NT2/D1 (cell line): ENCODE measurements around the gene C6orf132.
A peak's percentile ranks its signal among the peaks of the same experiment; 100 is the strongest.

Source experiments
- DNase-seq: peaks from one replicate; pipeline ENCODE4 v3.0.0-alpha.2; 2011; ENCODE audit warnings: low read depth, low spot score
- H3K27me3 ChIP-seq: 2 replicates; pipeline ENCODE4 v1.6.0; 2011; ENCODE audit warnings: mild to moderate bottlenecking; ENCODE audit not compliant: insufficient read length, insufficient read depth
- H3K36me3 ChIP-seq: 2 replicates; pipeline ENCODE4 v1.6.1; 2011; ENCODE audit warnings: mild to moderate bottlenecking, low read length, mixed read lengths; ENCODE audit not compliant: insufficient read depth, insufficient read length
- H3K4me1 ChIP-seq: 2 replicates; pipeline ENCODE4 v1.5.1; 2011; ENCODE audit not compliant: insufficient read depth, insufficient read length
- H3K4me3 ChIP-seq: 2 replicates; pipeline ENCODE4 v1.5.1; 2011; ENCODE audit warnings: low read depth; ENCODE audit not compliant: insufficient read length
- H3K9ac ChIP-seq: 2 replicates; pipeline ENCODE4 v1.6.0; 2011; ENCODE audit warnings: low read depth; ENCODE audit not compliant: insufficient read length
- H3K9me3 ChIP-seq: 2 replicates; pipeline ENCODE4 v1.5.1; 2011; ENCODE audit warnings: mild to moderate bottlenecking, low read length; ENCODE audit not compliant: insufficient read depth
- SUZ12 ChIP-seq: IDR thresholded peaks from 2 replicates; pipeline ENCODE4 v1.6.1; 2011; ENCODE audit not compliant: insufficient read length, insufficient read depth; ENCODE audit errors: extremely low read depth
- YY1 ChIP-seq: IDR thresholded peaks from 2 replicates; pipeline ENCODE4 v1.6.1; 2011; ENCODE audit not compliant: insufficient read length, insufficient read depth
- ZNF274 ChIP-seq: IDR thresholded peaks from 2 replicates; pipeline ENCODE4 v1.6.1; 2011; ENCODE audit warnings: mild to moderate bottlenecking, low read depth, low read length

C6orf132 gene

GRCh38 chr6:42168650-42169049 is 26.2 kb upstream of the C6orf132 start:
- Histone ChIP-seq H3K4me1 (peaks cover 7% of the 10 kb centered on the region), H3K9ac (no peak overlapping the region), H3K27me3 (no peaks in the 10 kb centered on the region), H3K36me3 (no peaks in the 10 kb centered on the region), H3K9me3 (no peaks in the 10 kb centered on the region), H3K4me3 (no peak overlapping the region)
- DNase-seq: no peak
- TF ChIP-seq ZNF274: no peak
- TF ChIP-seq SUZ12: no peak
- no peak for TF ChIP-seq YY1

GRCh38 chr6:42166444-42167141 is 24.2 kb upstream of the C6orf132 start:
- Histone ChIP-seq H3K27me3 (no peaks in the 10 kb centered on the region), H3K4me1 (peaks cover 15% of the 10 kb centered on the region), H3K36me3 (no peaks in the 10 kb centered on the region), H3K4me3 (no peak overlapping the region), H3K9ac (no peak overlapping the region), H3K9me3 (no peaks in the 10 kb centered on the region)
- peak; percentile 68 for DNase-seq
- no peak for TF ChIP-seq SUZ12

- H3K4me1 ChIP-seq: peaks cover 15% of the 10 kb centered on the region
- no peak for DNase-seq
- no peak for TF ChIP-seq SUZ12
- TF ChIP-seq ZNF274: no peak
- TF ChIP-seq YY1: no peak
Measured at GRCh38 chr6:42165016-42165415, 22.6 kb upstream of the C6orf132 start.

GRCh38 chr6:42163981-42164380 is 21.6 kb upstream of the C6orf132 start:
- H3K9me3 ChIP-seq: no peaks in the 10 kb centered on the region
- TF ChIP-seq ZNF274 (no peak), SUZ12 (no peak), YY1 (no peak)
- no peak overlapping the region for H3K4me3 ChIP-seq
- H3K9ac ChIP-seq: no peak overlapping the region
- DNase-seq: no peak
- no peaks in the 10 kb centered on the region for H3K36me3 ChIP-seq
- H3K27me3 ChIP-seq: no peaks in the 10 kb centered on the region
- peaks cover 15% of the 10 kb centered on the region for H3K4me1 ChIP-seq

More at GRCh38 chr6:42165016-42165415, 22.6 kb upstream of the C6orf132 start:
- Histone ChIP-seq H3K36me3 (no peaks in the 10 kb centered on the region), H3K4me3 (no peak overlapping the region), H3K27me3 (no peaks in the 10 kb centered on the region), H3K9me3 (no peaks in the 10 kb centered on the region), H3K9ac (peak overlapping the region; percentile 28)

- TF ChIP-seq ZNF274 (no peak), SUZ12 (no peak)
- Histone ChIP-seq H3K9ac (no peak overlapping the region), H3K9me3 (no peaks in the 10 kb centered on the region), H3K36me3 (no peaks in the 10 kb centered on the region), H3K4me3 (no peak overlapping the region), H3K27me3 (no peaks in the 10 kb centered on the region), H3K4me1 (peaks cover 17% of the 10 kb centered on the region)
- DNase-seq: no peak
Measured at GRCh38 chr6:42162812-42163211, 20.4 kb upstream of the C6orf132 start.

GRCh38 chr6:42162384-42162783 is 20.0 kb upstream of the C6orf132 start:
- H3K9me3 ChIP-seq: no peaks in the 10 kb centered on the region
- H3K27me3 ChIP-seq: no peaks in the 10 kb centered on the region
- TF ChIP-seq ZNF274: no peak
- TF ChIP-seq YY1: no peak
- no peak for TF ChIP-seq SUZ12
- H3K36me3 ChIP-seq: no peaks in the 10 kb centered on the region
- no peak for DNase-seq
- no peak overlapping the region for H3K9ac ChIP-seq
- no peak overlapping the region for H3K4me3 ChIP-seq
- H3K4me1 ChIP-seq: peaks cover 17% of the 10 kb centered on the region

- Histone ChIP-seq H3K36me3 (no peaks in the 10 kb centered on the region), H3K9ac (no peak overlapping the region), H3K4me3 (no peak overlapping the region), H3K9me3 (no peaks in the 10 kb centered on the region), H3K27me3 (peaks cover 3% of the 10 kb centered on the region), H3K4me1 (peaks cover 11% of the 10 kb centered on the region)
- TF ChIP-seq ZNF274 (no peak), YY1 (no peak), SUZ12 (no peak)
- DNase-seq: no peak
Measured at GRCh38 chr6:42159431-42160024, 17.1 kb upstream of the C6orf132 start.

GRCh38 chr6:42158631-42159030 is 16.2 kb upstream of the C6orf132 start:
- H3K4me3 ChIP-seq: no peak overlapping the region
- H3K27me3 ChIP-seq: peaks cover 3% of the 10 kb centered on the region
- no peak overlapping the region for H3K9ac ChIP-seq
- no peak for DNase-seq
- H3K4me1 ChIP-seq: peaks cover 11% of the 10 kb centered on the region
- H3K9me3 ChIP-seq: no peaks in the 10 kb centered on the region
- no peak for TF ChIP-seq YY1
- no peak for TF ChIP-seq SUZ12
- no peak for TF ChIP-seq ZNF274
- H3K36me3 ChIP-seq: no peaks in the 10 kb centered on the region
